Stimulated activated CD8-positive, alpha-beta memory T cell treated with anti-CD3 and anti-CD28 coated beads, Interleukin-15, amount 100 ng/mL, for 48 hours (primary cell): ENCODE data around the gene PKD2L1.

Experiments used
- DNase-seq, 2 donors: peaks; one replicate each; pipeline ENCODE4 v3.0.0-alpha.2; 2020; ENCODE audit warnings: low read depth in 2 of 2

The PKD2L1 gene

GRCh38 chr10:100356067-100357017 is 26.3 kb upstream of the PKD2L1 start:
- no peak for DNase-seq

GRCh38 chr10:100355086-100355485 is 25.1 kb upstream of the PKD2L1 start:
- DNase-seq = no peak

DNA sequence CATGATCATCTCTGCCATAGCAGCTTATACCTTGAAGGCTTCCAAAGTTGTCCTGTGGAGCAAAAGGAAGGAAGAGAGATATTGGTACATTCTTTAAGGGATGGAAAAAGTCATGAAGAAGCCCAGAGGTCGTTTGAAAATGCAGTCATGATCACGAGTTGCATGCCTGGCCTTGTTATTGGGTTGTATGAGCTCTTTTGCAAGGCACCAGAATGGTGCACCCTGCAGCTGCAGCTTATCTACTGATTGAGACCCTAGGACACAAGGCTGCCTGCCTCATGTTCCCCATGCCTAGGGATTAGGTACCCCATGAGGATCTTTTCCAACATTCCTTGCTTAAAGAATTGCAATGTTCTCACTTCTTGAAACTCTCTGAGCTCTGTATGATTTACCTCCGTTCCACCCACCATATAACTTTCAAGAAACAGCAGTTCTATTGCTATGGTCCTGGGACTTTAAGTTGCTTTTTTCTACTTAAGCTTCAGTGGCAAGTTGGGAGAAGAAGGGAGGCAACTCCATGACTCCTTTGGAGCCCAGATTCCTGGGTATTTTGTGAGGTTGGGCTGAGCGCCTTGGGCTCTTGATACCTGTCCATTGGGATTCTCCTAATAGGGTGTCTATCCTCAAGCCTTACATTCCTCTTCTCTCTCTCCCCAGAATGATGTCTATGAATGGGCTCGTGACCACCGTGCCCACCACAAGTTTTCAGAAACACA is 23.9 kb upstream of the PKD2L1 start:
- no peak for DNase-seq

DNA sequence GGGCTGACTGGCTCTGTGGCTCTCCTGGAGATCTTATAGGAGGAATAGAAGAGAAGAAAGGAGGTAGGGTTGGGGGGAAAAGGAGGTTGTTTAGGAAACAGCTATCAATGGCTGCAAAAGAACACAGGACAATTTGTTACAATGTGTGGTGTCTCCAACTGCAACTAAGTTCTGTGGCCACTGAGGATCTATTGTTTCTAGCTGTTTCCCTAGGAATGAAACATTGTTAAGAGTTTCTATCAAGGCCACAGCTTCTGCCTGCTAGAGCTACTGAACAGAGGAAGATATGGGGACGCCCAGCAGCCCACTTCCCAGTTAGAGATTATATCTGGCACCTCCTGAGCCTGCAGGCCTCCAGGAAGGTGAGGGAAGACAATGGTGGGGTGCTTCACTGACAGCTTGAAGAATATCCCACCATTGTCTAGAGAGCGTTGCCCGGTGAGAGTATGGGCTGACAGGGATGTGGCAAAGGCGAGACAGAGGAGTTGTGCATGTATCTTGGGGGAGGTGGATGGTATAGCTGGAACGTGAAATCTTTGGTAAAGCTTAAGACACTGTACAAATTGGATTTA is 21.0 kb upstream of the PKD2L1 start:
- no peak for DNase-seq

GRCh38 chr10:100349672-100350071 is 19.6 kb upstream of the PKD2L1 start:
- DNase-seq = no peak

GRCh38 chr10:100349087-100349486 is 19.1 kb upstream of the PKD2L1 start:
- no peak for DNase-seq

GRCh38 chr10:100348389-100348927 is 18.4 kb upstream of the PKD2L1 start:
- DNase-seq = no peak

DNA sequence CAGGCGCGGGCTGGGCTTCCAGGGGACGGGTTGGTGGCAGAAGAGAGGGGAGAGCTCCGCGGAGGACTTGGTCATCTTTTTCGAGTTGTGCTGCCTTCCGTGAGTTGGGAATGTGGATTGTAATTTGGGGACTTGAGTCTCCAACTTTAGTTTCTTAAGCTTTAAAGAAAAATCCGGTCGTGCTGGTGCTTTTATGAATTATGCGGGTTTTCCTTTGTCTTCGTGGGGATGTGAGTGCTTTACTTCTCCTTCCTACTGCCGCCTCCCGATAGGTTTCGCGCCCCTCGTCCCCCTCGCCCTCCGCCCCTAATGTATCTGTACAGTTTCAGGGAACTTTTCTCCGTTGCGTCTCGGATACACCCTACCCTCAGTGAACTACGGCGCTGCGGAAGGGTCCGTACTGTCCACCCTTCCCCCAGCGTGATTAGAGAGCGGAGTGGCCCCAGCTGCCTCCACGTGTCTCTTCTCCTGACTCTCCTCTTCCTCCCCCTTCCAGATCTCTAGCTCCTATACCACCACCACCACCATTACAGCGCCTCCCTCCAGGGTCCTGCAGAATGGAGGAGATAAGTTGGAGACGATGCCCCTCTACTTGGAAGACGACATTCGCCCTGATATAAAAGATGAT is 17.7 kb upstream of the PKD2L1 start:
- DNase-seq = no peak

- DNase-seq = peak; percentile 82 to 84
These were observed 16.9 kb upstream of the PKD2L1 start, which contains the start of gene SCD for GRCh38 chr10:100346765-100347567. TSS of gene SCD (plus strand) at chr10:100347233. CDS start at chr10:100347505, 272 bp downstream.

- DNase-seq = peak; percentile 77 to 79
These were observed 16.3 kb upstream of the PKD2L1 start for GRCh38 chr10:100346351-100346764.

DNA sequence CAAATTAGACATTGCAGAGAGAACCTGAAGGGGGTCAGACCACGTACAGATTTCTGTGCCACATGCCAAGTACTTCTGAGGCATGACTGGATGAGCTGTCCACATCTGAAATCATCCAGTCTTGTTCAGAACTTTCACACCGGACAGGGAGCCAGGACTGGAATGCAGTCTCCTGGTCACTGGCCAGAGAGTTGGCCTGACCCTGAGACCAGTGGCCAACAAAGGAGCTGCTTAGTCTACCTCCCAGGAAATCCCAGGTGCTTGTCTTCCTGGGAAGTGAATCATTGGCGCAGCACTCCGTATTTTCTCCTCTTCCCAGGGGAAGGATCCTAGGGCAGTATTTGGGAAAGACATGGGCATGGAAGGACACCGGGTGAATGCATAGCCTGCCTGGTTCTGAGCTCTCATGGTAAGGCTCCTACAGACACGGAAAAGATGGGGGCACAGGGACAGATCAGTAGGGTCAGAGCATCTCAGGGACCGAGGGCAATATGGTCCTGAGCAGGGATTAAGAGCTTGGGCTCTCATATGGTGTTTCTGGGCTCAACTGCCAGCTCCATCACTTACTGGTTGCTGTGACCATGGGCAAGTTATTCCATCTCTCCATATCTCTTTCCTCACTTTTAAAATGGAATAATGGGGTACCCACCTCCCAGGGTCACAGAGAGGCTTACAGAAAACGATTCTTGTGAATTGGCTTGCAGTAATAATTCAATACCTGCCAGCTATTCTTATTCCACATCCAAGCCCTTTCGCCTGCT is 15.7 kb upstream of the PKD2L1 start:
- no peak for DNase-seq

DNA sequence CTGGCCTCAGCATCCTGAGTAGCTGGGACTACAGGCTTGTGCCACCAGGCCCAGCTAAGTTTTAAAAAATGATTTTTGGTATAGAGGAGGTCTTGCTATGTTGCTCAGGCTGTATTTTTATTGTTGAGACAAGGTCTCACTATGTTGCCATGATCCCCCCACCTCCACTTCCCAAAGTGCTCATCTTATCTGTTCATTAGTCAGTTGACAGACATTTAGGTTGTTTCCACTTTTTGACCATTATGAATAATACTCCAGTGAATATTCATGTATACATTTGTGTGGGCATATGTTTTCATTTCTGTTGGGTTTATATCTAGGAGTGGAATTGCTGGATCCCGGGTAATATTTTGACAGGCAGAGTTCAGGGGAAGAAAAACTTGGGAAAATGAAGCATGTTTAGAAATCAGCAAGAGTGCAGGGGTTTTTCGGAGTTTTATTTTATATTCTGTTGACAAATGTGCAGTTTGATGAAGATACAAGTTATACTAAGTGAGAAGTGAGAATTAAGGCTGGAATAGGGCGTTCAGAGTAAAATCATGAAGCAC is 14.3 kb upstream of the PKD2L1 start:
- DNase-seq = no peak

DNA sequence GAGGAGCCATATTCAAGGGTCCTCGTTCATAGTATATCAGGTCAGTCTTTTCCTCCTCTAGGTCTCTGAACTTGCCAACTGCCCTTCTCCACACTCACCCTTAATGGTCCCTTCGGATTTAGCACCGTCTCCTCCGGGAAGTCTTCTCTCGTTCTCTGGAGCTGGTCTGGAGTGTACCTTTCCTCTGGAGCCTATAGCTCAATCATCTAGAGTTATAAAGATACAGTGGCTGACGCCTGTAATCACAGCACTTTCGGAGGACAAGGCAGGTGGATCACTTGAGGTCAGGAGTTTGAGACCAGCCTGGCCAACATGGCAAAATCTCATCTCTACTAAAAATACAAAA is 12.6 kb upstream of the PKD2L1 start:
- no peak for DNase-seq

GRCh38 chr10:100341953-100342626 is 12.1 kb upstream of the PKD2L1 start:
- DNase-seq = peak in 1 of 2 donors; percentile 16

DNA sequence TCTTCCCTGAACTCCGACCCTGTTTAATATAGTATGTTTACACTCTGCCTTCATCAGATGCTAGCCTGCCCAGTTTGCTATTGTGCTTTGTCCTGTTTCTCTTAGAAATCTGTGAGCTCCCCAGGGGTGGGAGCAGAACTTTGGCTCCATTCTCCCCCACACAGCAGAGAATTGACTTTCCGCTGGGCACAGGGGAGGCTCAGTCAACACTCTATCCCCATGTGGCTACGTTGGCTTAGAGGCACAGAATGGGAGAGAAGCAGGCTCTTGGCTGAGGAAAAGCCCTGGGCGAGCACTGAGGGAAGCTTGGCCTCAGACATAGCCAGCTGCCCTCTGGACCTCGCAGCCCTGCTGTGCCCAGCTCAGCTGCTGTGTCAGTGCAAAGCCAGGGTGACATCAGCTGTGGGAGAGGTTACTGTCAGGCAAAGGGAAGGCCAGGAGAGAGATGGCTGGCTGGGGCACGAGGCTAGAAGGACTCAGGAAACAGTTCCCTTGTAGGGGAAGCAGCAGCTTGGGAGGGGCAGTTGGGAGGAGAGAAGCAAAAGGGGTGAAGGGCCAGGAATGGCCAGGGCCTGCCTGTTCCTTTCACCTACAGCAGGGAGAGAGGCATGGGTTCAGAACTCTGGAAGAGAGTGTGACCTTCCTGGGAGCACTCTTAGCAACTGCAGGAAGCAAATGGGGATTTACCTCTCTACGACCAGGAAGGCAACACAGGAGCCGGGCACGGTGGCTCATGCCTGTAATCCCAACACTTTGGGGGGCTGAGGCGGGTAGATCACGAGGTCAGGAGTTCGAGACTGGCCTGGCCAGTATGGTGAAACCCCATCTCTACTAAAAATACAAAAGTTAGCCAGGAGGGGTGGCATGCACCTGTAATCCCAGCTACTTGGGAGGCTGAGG is 11.2 kb upstream of the PKD2L1 start:
- DNase-seq = no peak

- no peak for DNase-seq
These were observed 9.2 kb upstream of the PKD2L1 start for GRCh38 chr10:100339236-100339635.

GRCh38 chr10:100338434-100339036 is 8.5 kb upstream of the PKD2L1 start:
- DNase-seq = peak; percentile 55 to 61

DNA sequence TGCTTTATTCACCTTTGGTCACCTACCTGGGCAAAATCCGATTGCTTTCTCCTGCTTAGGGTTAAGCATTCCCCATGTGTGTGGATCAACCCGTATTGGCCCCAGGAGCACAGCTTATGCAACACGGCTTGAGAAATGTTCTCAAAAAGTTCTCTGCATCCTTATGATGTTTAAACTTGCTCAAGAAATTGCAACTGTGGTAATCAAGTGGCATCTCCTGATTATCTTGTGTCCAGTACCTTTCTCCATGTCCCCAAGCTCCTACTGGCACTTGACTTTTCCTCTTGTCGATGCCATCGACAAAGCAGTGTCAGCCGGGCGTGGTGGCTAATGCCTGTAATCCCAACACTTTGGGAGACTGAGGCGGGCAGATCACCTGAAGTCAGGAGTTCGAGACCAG is 4.7 kb upstream of the PKD2L1 start:
- DNase-seq = no peak
